Posterior vena cava (tissue), 2 donors: ENCODE results near the gene ALDH6A1. TPM values are rescaled to one million over a fixed set of nuclear protein-coding genes. Genes with fewer than 3 reads are reported as not detected.

ENCODE experiments used
- DNase-seq: peaks from one replicate; pipeline ENCODE4 v3.0.0-alpha.2; 2020; ENCODE audit warnings: low spot score
- intact Hi-C, 2 donors: fragments of 100-400 bp; cut with DNase I; formaldehyde crosslinking; loops; one replicate each; pipeline versions ENCODE4 v1.14.1 to v1.14.2; 2022 to 2023
- total RNA-seq, 2 donors: library from RNA; stranded (reverse); fragmentation: NEBNext Ultra II Directional; extraction: Animal tissue kit (Norgen Biotek cat#: 25700); gene quantifications; one replicate each; pipeline ENCODE4 v1.2.1, GENCODE V29; 2021
- donor health status: DM: yes; HTN: yes; CAD: no.
- donor health status: DM: yes; HTN: yes; CAD: no.

Gene ALDH6A1
- total RNA-seq, 2 donors from 2014 or later, result 11.9 to 23.2 TPM

DNA sequence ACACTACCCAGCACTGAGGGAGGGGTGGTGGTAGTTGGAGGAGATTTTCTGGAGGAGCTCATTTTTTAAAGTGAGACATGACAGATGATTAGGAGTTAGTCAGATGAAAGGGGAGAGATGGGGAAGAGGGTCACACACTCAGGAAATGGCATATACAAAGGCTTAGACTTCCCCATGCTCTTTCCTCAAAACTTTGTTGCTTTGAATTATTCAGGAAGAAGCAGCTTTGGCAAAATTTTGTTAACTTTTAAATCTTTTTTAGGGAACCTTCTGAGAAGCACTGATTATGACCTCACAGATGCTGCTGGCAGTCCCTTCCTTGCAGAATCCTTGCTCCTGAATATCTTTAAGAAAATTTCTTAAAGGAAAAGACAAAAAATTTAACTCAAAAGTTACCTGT, 19.8 kb downstream of the ALDH6A1 start:
- intact Hi-C loops, result no loop called here
- DNase-seq, result no peak

GRCh38 chr14:74062809-74063150, 21.5 kb downstream of the ALDH6A1 start:
- DNase-seq, result no peak
- intact Hi-C loops, result no loop called here

- intact Hi-C loops, result no loop called here
These were observed 34.3 kb downstream of the ALDH6A1 start for GRCh38 chr14:74049876-74050495.

GRCh38 chr14:74048281-74048680, 36.0 kb downstream of the ALDH6A1 start:
- intact Hi-C loops, result no loop called here
- no peak for DNase-seq

More at GRCh38 chr14:74049876-74050495, 34.3 kb downstream of the ALDH6A1 start:
- DNase-seq, result no peak

GRCh38 chr14:74045522-74045921, 38.7 kb downstream of the ALDH6A1 start:
- intact Hi-C loops, result no loop called here
- DNase-seq, result no peak

DNA sequence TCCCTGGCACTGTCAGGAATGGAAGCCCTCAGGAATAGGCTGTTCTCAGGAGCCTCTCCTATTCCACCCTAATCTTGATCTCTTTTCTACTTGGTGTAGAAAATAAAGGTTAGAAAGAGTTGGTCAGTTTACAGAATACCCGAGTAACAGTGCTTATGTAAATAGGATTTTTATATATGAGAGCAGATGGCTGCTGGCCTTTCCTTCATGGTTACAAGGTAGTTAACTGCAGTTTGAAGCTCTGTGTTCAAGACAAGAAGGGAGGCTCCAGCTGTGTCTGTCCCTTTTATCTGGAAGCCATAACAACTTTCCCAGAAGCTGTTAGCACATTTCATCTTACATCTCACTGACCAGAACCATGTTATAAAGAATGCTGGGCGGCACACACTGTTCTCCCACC, 42.0 kb downstream of the ALDH6A1 start:
- DNase-seq, result no peak
- intact Hi-C loops, result no loop called here

DNA sequence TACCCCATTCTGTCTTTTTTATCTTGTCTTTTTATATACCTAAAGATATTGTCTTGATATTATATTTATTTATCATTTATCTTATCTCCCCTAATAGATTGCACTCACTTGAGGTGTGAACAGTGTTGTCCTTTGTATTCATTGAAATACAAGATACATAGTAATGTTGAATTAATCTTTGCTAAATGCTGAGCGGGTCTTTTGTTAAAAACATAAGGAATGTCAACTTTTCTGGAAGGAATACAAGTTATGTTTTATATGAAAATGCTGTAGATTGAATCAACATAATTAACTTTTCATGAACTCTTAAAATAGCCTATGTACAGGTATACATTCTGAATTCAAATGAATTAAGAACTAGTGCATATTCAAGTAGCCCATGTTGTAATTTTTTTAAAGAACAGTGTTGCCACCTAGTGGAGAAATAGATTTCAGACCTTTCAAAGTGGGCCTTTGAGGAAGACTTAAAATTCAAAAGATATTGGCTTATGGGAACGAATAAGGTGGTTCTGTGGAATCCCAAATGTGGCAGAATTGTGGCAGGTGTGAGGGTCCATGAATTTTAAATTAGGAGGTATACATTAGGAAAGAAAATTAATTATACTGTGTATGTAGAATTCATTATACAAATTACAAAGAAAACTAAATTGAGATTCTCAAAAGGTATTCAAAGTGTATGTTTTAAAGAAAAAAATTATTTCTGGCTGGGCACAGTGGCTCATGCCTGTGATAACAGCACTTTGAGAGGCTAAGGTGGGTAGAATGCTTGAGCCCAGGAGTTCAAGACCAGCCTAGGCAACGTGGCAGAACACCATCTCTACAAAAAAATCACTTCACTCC, 46.0 kb downstream of the ALDH6A1 start:
- DNase-seq, result no peak
- intact Hi-C loops, result no loop called here

DNA sequence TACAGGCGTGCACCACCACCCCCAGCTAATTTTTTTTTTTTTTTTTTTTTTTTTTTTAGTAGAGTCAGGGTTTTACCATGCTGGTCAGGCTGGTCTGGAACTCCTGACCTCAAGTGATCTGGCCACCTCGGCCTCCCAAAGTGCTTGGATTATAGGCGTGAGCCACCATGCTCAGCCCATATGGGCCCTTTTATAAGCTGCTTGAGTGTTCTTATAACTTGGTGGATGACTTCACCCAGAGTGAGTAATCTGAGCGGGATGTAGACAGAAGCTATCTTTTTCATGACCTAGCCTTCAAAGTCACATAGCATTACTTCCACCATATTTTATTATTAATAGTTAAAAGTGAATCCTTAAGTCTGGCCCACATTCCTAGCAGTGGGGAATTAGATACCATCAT, 48.7 kb downstream of the ALDH6A1 start:
- no peak for DNase-seq
- intact Hi-C loops, result no loop called here

GRCh38 chr14:74034572-74034971, 49.7 kb downstream of the ALDH6A1 start:
- DNase-seq, result no peak
- intact Hi-C loops, result no loop called here

DNA sequence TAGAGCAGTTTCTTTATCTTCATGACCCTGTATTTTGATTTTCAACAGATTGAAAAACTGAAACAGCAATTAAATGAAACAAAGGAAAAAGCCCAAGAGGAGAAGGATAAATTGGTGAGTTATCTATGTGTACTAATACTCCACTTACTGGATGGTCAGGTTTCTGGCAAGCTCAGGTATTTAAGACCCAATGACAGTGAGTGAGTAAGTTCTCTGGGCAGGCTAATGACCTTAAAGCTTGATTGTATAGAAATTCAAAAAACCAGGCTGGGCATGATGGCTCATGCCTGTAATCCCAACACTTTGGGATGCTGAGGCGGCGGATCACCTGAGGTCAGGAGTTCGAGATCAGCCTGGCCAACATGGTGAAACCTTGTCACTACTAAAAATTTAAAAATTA, 55.1 kb downstream of the ALDH6A1 start:
- intact Hi-C loops, result no loop called here
- no peak for DNase-seq

GRCh38 chr14:74022346-74022745, 61.9 kb downstream of the ALDH6A1 start:
- no peak for DNase-seq

GRCh38 chr14:74019408-74020137, 64.7 kb downstream of the ALDH6A1 start:
- no peak for DNase-seq
- intact Hi-C loops, result loop anchor here in 1 of 2 donors (1.0 kb wide), 1 partner anchor 17 kb away; no protein-coding TSS in a partner anchor

More at GRCh38 chr14:74022346-74022745, 61.9 kb downstream of the ALDH6A1 start:
- intact Hi-C loops, result no loop called here

DNA sequence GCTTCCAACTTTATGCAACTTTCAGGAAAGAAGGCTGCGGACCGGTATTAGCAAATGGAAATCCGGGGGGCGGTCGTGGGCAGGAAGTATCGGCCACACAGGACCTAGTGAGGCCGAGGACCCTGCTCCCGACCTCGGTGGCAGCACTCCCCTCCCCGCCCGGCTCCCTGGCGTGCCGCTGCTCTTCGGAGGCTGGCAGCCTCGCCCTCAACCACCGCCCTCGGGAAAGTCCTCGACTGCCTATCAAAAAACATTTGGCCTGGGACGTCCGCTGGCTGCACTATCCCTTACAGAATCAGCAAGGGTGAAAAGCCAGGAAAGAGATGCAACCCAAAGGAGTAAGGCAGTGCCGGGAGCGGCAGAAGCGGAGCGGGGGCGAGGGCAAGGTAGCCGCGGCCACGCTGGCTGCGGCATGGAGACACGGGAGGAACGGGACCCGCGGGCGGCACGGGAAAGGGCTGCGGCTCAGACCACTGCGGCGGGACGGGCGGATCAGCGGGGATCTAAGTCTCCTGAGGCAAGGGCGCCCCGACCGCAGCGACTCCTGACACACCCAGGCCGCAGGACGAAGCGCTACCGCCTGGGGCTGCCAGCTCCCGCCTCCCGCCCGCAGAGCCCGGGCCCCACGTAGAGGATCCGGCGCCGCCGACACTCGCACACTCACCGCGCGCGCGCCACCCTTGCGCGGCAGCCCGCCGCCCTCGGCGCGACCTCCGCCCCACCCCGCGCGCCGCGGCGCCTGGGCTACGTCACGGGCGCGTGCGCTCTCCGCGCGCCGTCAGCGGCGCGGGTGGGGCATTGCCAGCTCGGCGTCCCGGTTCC, 65.5 kb downstream of the ALDH6A1 start, which contains the start of the genes BBOF1 and ENTPD5:
TSS of gene BBOF1 (plus strand) at position 764 of the 822 bp plus-strand sequence. CDS start 130 bp downstream, outside the sequence.
TSS of gene ENTPD5 (minus strand) at position 703 of the 822 bp plus-strand sequence. CDS start 31,186 bp downstream, outside the sequence.
- intact Hi-C loops, result loop anchor here in 1 of 2 donors (1.0 kb wide), 1 partner anchor 18 kb away; no protein-coding TSS in a partner anchor
- peak; percentile 95 for DNase-seq

DNA sequence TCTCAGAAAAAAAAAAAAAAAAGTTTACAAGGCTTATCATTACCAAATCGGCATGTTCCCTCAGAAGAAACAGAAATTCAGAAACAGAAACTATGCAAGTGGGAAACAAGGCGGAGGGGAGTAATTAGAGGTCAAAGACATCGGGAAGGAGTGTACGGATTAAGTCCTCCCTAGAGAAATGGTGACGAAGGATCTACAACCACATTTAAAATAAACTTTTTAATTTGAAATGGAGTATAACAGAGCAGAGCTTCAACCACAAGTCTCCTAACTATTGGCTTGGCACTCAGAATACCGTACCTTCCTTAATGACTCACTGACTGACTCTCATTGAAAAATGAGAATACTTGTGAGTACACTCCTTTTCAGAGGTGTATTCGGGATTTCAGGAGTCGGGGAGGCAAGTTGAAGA, 66.1 kb downstream of the ALDH6A1 start:
- intact Hi-C loops, result no loop called here
- no peak for DNase-seq

DNA sequence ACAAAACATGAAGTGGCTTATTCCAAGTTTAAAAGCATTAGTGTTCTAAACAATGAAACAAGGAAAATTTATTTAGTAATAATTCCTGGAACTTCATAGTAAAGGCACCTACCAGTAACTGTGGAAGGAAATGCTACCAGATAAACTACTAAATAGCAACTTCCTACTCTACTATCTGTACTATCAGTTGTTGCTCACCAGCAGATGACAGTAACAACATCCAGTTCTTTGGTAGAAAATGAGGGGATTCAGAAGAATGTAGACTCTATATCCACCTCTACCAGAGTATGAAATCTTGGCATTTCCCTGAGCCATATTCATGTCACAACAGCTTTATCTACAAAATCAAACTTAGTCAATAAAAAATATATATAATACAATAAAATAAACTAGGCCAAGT, 68.3 kb downstream of the ALDH6A1 start:
- intact Hi-C loops, result no loop called here

GRCh38 chr14:74015176-74015575, 69.1 kb downstream of the ALDH6A1 start:
- intact Hi-C loops, result no loop called here
- DNase-seq, result no peak

More for the DNA sequence above, 68.3 kb downstream of the ALDH6A1 start:
- no peak for DNase-seq

- intact Hi-C loops, result no loop called here
- DNase-seq, result no peak
These were observed 70.0 kb downstream of the ALDH6A1 start for GRCh38 chr14:74014299-74014698.

GRCh38 chr14:74008843-74009499, 75.3 kb downstream of the ALDH6A1 start:
- intact Hi-C loops, result no loop called here
- DNase-seq, result no peak
